Neuronal stem cell (in vitro differentiated cells): ENCODE results near the gene TAB3.

Experiments
- DNase-seq: peaks from one replicate; pipeline ENCODE4 v3.0.0-alpha.2; 2013; ENCODE audit warnings: low spot score
- H2AFZ ChIP-seq: one replicate; pipeline ENCODE4 v1.6.1; 2013; ENCODE audit warnings: mild to moderate bottlenecking, low read length, inconsistent platforms
- H2AK5ac ChIP-seq: 2 replicates; pipeline ENCODE4 v1.6.1; 2013; ENCODE audit warnings: low read depth, mild to moderate bottlenecking, inconsistent platforms, low read length, moderate library complexity, mixed read lengths
- H2BK120ac ChIP-seq: 2 replicates; pipeline ENCODE4 v1.6.1; 2013; ENCODE audit warnings: low read depth, mild to moderate bottlenecking, inconsistent platforms, low read length, moderate library complexity, mixed read lengths
- H2BK12ac ChIP-seq: one replicate; pipeline ENCODE4 v1.6.1; 2013; ENCODE audit warnings: low read length, inconsistent platforms
- H2BK15ac ChIP-seq: 2 replicates; pipeline ENCODE4 v1.6.1; 2013; ENCODE audit warnings: mild to moderate bottlenecking, low read length, inconsistent platforms, mixed read lengths
- H2BK5ac ChIP-seq: one replicate; pipeline ENCODE4 v1.6.1; 2013; ENCODE audit warnings: inconsistent platforms, mild to moderate bottlenecking, low read length, moderate library complexity
- H3K14ac ChIP-seq: one replicate; pipeline ENCODE4 v1.6.1; 2013; ENCODE audit warnings: low read length, inconsistent platforms
- H3K18ac ChIP-seq: 2 replicates; pipeline ENCODE4 v1.6.1; 2013; ENCODE audit warnings: low read length, inconsistent platforms
- H3K23ac ChIP-seq: 2 replicates; pipeline ENCODE4 v1.6.1; 2013; ENCODE audit warnings: low read depth, mild to moderate bottlenecking, mixed read lengths, low read length, inconsistent platforms; ENCODE audit not compliant: poor library complexity
- H3K27ac ChIP-seq: replicated peaks from 3 replicates; pipeline ENCODE4 v1.5.1; 2013; ENCODE audit warnings: low read length, inconsistent platforms
- H3K27me3 ChIP-seq, 3 experiments: 2 replicates each; pipeline ENCODE4 v1.6.1; 2013; ENCODE audit warnings: low read length in 3 of 3, mild to moderate bottlenecking in 2 of 3, inconsistent platforms in 1 of 3, low read depth in 1 of 3, mixed read lengths in 1 of 3, moderate library complexity in 1 of 3; ENCODE audit not compliant: control insufficient read depth in 3 of 3, insufficient read depth in 3 of 3
- H3K36me3 ChIP-seq, 2 donors: replicated peaks in 1 of 2; 2 replicates each; pipeline ENCODE4 v1.6.1; 2013; ENCODE audit warnings: low read length in 2 of 2; ENCODE audit not compliant: control insufficient read depth in 2 of 2, insufficient read depth in 2 of 2
- H3K4ac ChIP-seq: 2 replicates; pipeline ENCODE4 v1.6.1; 2013; ENCODE audit warnings: inconsistent platforms, mild to moderate bottlenecking, low read length, moderate library complexity
- H3K4me1 ChIP-seq, 2 donors: 1 replicate in 1 of 2; 2 replicates in 1 of 2; pipeline ENCODE4 v1.6.1; 2013; ENCODE audit warnings: low read length in 2 of 2, low read depth in 1 of 2; ENCODE audit not compliant: control insufficient read depth in 2 of 2, insufficient read depth in 1 of 2
- H3K4me2 ChIP-seq: one replicate; pipeline ENCODE4 v1.6.1; 2013; ENCODE audit warnings: mild to moderate bottlenecking, low read length, inconsistent platforms; ENCODE audit not compliant: insufficient read depth, poor library complexity, severe bottlenecking
- H3K4me3 ChIP-seq, 2 donors: 2 replicates each; pipeline ENCODE4 v1.5.1; 2013; ENCODE audit warnings: low read length in 2 of 2, mild to moderate bottlenecking in 2 of 2, inconsistent platforms in 1 of 2, moderate library complexity in 1 of 2
- H3K79me1 ChIP-seq: one replicate; pipeline ENCODE4 v1.6.1; 2013; ENCODE audit warnings: low read depth, mild to moderate bottlenecking, inconsistent platforms, low read length, moderate library complexity
- H3K9ac ChIP-seq: one replicate; pipeline ENCODE4 v1.6.1; 2013; ENCODE audit warnings: mild to moderate bottlenecking, low read depth, low read length, inconsistent platforms; ENCODE audit not compliant: poor library complexity
- H3K9me3 ChIP-seq, 2 donors: replicated peaks in 1 of 2; 2 replicates each; pipeline versions ENCODE3 to v1.6.1; 2013; ENCODE audit warnings: low read length in 2 of 2, mild to moderate bottlenecking in 2 of 2, inconsistent platforms in 1 of 2, low read depth in 1 of 2, mixed read lengths in 1 of 2, moderate library complexity in 1 of 2; ENCODE audit not compliant: control insufficient read depth in 2 of 2, insufficient read depth in 1 of 2
- H4K8ac ChIP-seq: one replicate; pipeline ENCODE4 v1.6.1; 2013; ENCODE audit warnings: low read depth, mild to moderate bottlenecking, inconsistent platforms, low read length, moderate library complexity
- H4K91ac ChIP-seq: one replicate; pipeline ENCODE4 v1.6.1; 2013; ENCODE audit warnings: low read length, low read depth, mild to moderate bottlenecking, inconsistent platforms; ENCODE audit not compliant: poor library complexity
- WGBS, 2 donors: extraction: QIAGEN DNeasy Blood & Tissue Kit; methylation state at CpG; one replicate each; pipeline ENCODE4 v1.1.7; 2013; ENCODE audit warnings: missing lambda C conversion rate in 2 of 2, mixed read lengths in 1 of 2; ENCODE audit not compliant: insufficient read length in 2 of 2, insufficient replicate concordance in 1 of 2; ENCODE audit errors: extremely low coverage in 2 of 2; 5-methylcytosine and 5-hydroxymethylcytosine counted together

Gene TAB3

DNA sequence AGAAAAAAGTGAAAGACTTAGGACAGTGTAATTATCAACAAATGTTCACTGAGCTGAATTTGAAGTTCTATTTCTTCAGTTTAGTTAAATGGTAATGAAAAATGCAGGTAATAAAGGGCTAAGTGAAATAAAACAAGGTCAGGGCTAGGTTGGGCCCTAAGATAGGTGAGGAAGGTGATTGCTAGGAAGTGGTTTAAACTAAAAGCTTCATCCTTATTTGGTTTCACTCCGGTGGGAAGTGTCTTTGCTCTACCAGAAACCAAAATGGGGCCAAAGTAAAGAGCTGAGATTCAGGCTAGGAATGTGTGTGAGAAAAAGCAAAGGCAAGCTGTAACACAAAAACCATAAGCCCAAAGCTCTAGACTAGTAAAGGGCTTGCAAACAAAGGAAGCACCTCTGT lies 31.0 kb downstream of the TAB3 start:
- no peak overlapping the region for H3K9ac ChIP-seq
- H2BK15ac ChIP-seq = no peak overlapping the region
- H3K4me1 ChIP-seq = no peaks in the 10 kb centered on the region
- no peaks in the 10 kb centered on the region for H3K79me1 ChIP-seq
- no peak overlapping the region for H3K23ac ChIP-seq
- H3K36me3 ChIP-seq = peaks cover 3 to 36% of the 10 kb centered on the region in 2 donors
- H2AK5ac ChIP-seq = no peak overlapping the region
- H3K27me3 ChIP-seq = no peaks in the 10 kb centered on the region
- WGBS, 2 donors = no CpG with 5 or more reads among the region's 1 CpG
- no peak overlapping the region for H3K18ac ChIP-seq
- no peak overlapping the region for H3K4me3 ChIP-seq
- H2AFZ ChIP-seq = no peak overlapping the region
- no peak overlapping the region for H2BK120ac ChIP-seq
- no peak overlapping the region for H3K14ac ChIP-seq
- H3K4me2 ChIP-seq = no peak overlapping the region
- H2BK12ac ChIP-seq = no peak overlapping the region
- no peaks in the 10 kb centered on the region for H3K9me3 ChIP-seq
- no peak overlapping the region for H3K4ac ChIP-seq
- H3K27ac ChIP-seq = no peak overlapping the region
- H4K8ac ChIP-seq = no peak overlapping the region
- H4K91ac ChIP-seq = no peak overlapping the region
- DNase-seq = no peak
- H2BK5ac ChIP-seq = no peak overlapping the region

DNA sequence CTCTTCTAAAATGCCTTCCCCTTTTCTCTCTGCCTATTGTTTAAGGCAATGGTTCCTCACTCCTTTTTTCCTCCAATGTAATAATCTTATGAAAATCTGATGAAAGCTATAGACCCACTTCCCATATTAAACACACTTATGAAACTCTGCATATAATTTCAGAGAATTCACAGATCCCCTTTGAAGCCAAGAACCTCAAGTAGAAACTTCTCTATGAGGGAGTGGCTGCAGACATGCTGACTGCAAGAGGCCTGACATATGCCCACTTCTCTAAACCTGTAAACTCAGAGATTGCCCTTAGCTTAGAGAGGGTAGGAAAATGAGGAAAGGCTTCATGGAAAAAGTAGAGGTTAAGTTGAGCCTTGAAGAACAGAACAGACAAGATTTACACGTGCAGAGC lies 37.6 kb downstream of the TAB3 start:
- Histone ChIP-seq H3K4me3 (no peak overlapping the region), H2AK5ac (no peak overlapping the region), H2BK12ac (no peak overlapping the region), H3K27me3 (no peaks in the 10 kb centered on the region), H4K8ac (no peak overlapping the region), H3K27ac (no peak overlapping the region), H3K4ac (no peak overlapping the region), H3K23ac (no peak overlapping the region), H3K4me2 (no peak overlapping the region), H2AFZ (no peak overlapping the region), H2BK5ac (no peak overlapping the region), H3K14ac (no peak overlapping the region), H3K9me3 (no peaks in the 10 kb centered on the region), H3K79me1 (no peaks in the 10 kb centered on the region), H2BK120ac (no peak overlapping the region), H3K4me1 (no peaks in the 10 kb centered on the region), H3K36me3 (peaks cover 3 to 41% of the 10 kb centered on the region in 2 donors), H4K91ac (no peak overlapping the region), H3K18ac (no peak overlapping the region), H2BK15ac (no peak overlapping the region), H3K9ac (no peak overlapping the region)
- WGBS, 2 donors = no CpG with 5 or more reads among the region's 1 CpG
- DNase-seq = no peak

DNA sequence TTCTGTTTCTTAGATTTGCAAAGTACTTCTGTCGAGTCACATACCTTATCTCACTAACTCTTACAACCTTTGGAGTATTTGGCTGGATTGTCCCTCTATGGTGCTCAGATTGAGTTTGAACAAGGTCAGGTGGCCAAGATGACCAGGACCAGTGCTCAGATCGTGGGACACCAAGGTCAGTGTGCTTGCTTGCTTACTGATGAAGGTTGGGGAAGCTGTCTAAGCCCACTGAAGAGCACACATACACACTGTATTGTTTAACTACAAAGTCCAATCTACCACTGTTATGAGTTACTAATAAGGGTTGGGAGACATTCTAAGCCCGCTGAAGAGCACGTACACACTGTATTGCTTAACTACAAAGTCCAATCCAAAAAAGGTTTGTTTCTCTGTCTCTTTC lies 53.7 kb downstream of the TAB3 start:
- H3K23ac ChIP-seq = no peak overlapping the region
- WGBS, 2 donors = no CpG with 5 or more reads among the region's 4 CpGs

DNA sequence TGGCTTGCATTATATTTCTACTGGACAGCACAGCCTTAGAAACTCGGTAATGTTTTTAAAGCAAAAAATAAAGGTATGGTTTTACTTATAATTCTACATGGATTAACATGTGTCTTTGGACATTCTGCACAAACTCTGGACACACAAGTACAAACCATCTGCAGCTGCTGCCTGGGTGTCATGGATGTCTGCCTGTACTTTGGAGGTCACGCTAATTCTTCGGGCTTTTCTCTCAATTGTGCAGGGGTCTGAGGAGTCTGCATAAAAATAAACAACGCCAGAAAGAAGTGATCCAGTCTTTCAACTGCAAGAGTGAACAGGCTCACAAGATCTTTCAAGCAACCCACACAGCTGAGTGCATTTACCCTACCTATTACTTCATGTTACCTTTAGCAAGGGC lies 55.2 kb downstream of the TAB3 start:
- peaks cover 0 to 4% of the 10 kb centered on the region in 2 donors for H3K9me3 ChIP-seq
- no peak overlapping the region for H3K23ac ChIP-seq
- H3K4ac ChIP-seq = no peak overlapping the region
- no peaks in the 10 kb centered on the region for H3K79me1 ChIP-seq
- WGBS, 2 donors = no CpG with 5 or more reads among the region's 4 CpGs
- H3K14ac ChIP-seq = no peak overlapping the region
- H3K9ac ChIP-seq = no peak overlapping the region
- H3K27ac ChIP-seq = no peak overlapping the region
- no peak overlapping the region for H2BK120ac ChIP-seq
- H3K4me3 ChIP-seq = no peak overlapping the region
- H3K4me2 ChIP-seq = no peak overlapping the region
- no peak overlapping the region for H3K18ac ChIP-seq
- H2AK5ac ChIP-seq = no peak overlapping the region
- no peak overlapping the region for H4K91ac ChIP-seq
- H2BK12ac ChIP-seq = no peak overlapping the region
- H2BK15ac ChIP-seq = no peak overlapping the region
- no peak overlapping the region for H2AFZ ChIP-seq
- no peak for DNase-seq
- H3K27me3 ChIP-seq = no peaks in the 10 kb centered on the region
- no peaks in the 10 kb centered on the region for H3K4me1 ChIP-seq
- no peak overlapping the region for H2BK5ac ChIP-seq
- H3K36me3 ChIP-seq = peaks cover 0 to 48% of the 10 kb centered on the region in 2 donors
- no peak overlapping the region for H4K8ac ChIP-seq

More for the DNA sequence above, 53.7 kb downstream of the TAB3 start:
- H4K8ac ChIP-seq = no peak overlapping the region
- H2AK5ac ChIP-seq = no peak overlapping the region
- peaks cover 0 to 4% of the 10 kb centered on the region in 2 donors for H3K9me3 ChIP-seq
- no peak overlapping the region for H3K4me2 ChIP-seq
- no peaks in the 10 kb centered on the region for H3K4me1 ChIP-seq
- no peak overlapping the region for H2BK15ac ChIP-seq
- H2AFZ ChIP-seq = no peak overlapping the region
- H3K4me3 ChIP-seq = no peak overlapping the region
- H3K27me3 ChIP-seq = no peaks in the 10 kb centered on the region
- no peak overlapping the region for H3K14ac ChIP-seq
- no peak overlapping the region for H3K27ac ChIP-seq
- H3K4ac ChIP-seq = no peak overlapping the region
- H2BK12ac ChIP-seq = no peak overlapping the region
- peaks cover 0 to 49% of the 10 kb centered on the region in 2 donors for H3K36me3 ChIP-seq
- H2BK5ac ChIP-seq = no peak overlapping the region
- no peak overlapping the region for H3K9ac ChIP-seq
- no peak for DNase-seq
- no peak overlapping the region for H3K18ac ChIP-seq
- no peak overlapping the region for H4K91ac ChIP-seq
- no peaks in the 10 kb centered on the region for H3K79me1 ChIP-seq
- H2BK120ac ChIP-seq = no peak overlapping the region
